ENCODE measurements around the gene KHK.
A peak's percentile ranks its signal among the peaks of the same experiment; 100 is the strongest.
"Not testable (repeated sequence)": the region's sequence is repeated elsewhere in the genome, so short reads cannot be mapped to it uniquely, and the experiment has no call there.

Gene KHK

GRCh38 chr2:27118525-27119329 lies 32.2 kb downstream of the KHK start, which contains the start of gene CGREF1:
Gene CGREF1, minus strand, starts transcription at chr2:27119128. Its CDS starts 14,762 bp downstream, at chr2:27104366.
- no peak for TF ChIP-seq CTCF (IDR thresholded peaks at IDR 0.05; ENCODE audit: low read depth, low read length)
- H3K4me3 ChIP-seq (ENCODE audit: low read depth, low read length) = peak within 1 kb of the TSS; percentile 90
- no peaks in the 10 kb centered on the region for H3K9me3 ChIP-seq
- no peaks in the 10 kb centered on the region for H3K27me3 ChIP-seq
- H3K4me1 ChIP-seq = no peaks in the 10 kb centered on the region
- peak; percentile 47 for DNase-seq
- H3K36me3 ChIP-seq = no peaks in the 10 kb centered on the region

GRCh38 chr2:27119330-27119670 lies 32.7 kb downstream of the KHK start:
- not testable (repeated sequence) for H3K4me1 ChIP-seq, H3K27me3 ChIP-seq, H3K9me3 ChIP-seq, H3K36me3 ChIP-seq, DNase-seq
- H3K4me3 ChIP-seq (ENCODE audit: low read depth, low read length) = peak overlapping the region; percentile 90

- Histone ChIP-seq H3K27me3 (no peaks in the 10 kb centered on the region), H3K4me1 (no peaks in the 10 kb centered on the region; the same call in 1 of the 2 replicates)
Observed at GRCh38 chr2:27121906-27122305, 35.3 kb downstream of the KHK start.

GRCh38 chr2:27122791-27123190 lies 36.2 kb downstream of the KHK start:
- no peaks in the 10 kb centered on the region for H3K36me3 ChIP-seq
- DNase-seq = no peak
- no peaks in the 10 kb centered on the region; the same call in 1 of the 2 replicates for H3K4me1 ChIP-seq
- H3K4me3 ChIP-seq (ENCODE audit: low read depth, low read length) = peak overlapping the region; percentile 65; the same call in 1 of the 2 replicates
- no peak for TF ChIP-seq CTCF (IDR thresholded peaks at IDR 0.05; ENCODE audit: low read depth, low read length)
- no peaks in the 10 kb centered on the region for H3K9me3 ChIP-seq
- H3K27me3 ChIP-seq = no peaks in the 10 kb centered on the region

More at GRCh38 chr2:27121906-27122305, 35.3 kb downstream of the KHK start:
- no peak for DNase-seq
- no peak for TF ChIP-seq CTCF (IDR thresholded peaks at IDR 0.05; ENCODE audit: low read depth, low read length)
- Histone ChIP-seq H3K4me3 (ENCODE audit: low read depth, low read length) (no peak overlapping the region), H3K9me3 (no peaks in the 10 kb centered on the region), H3K36me3 (no peaks in the 10 kb centered on the region)

- H3K4me1 ChIP-seq = no peaks in the 10 kb centered on the region; the same call in 1 of the 2 replicates
- H3K4me3 ChIP-seq (ENCODE audit: low read depth, low read length) = peak within 1 kb of the TSS; percentile 65
- DNase-seq = peak; percentile 77
- H3K36me3 ChIP-seq = no peaks in the 10 kb centered on the region
- no peaks in the 10 kb centered on the region for H3K9me3 ChIP-seq
- H3K27me3 ChIP-seq = no peaks in the 10 kb centered on the region
- TF ChIP-seq CTCF (IDR thresholded peaks at IDR 0.05; ENCODE audit: low read depth, low read length) = no peak
Observed at GRCh38 chr2:27123302-27124150, 37.0 kb downstream of the KHK start, which contains the start of gene ABHD1. Gene ABHD1, plus strand, starts transcription at chr2:27123815. Its CDS starts 134 bp downstream, at chr2:27123949.

- no peaks in the 10 kb centered on the region for H3K27me3 ChIP-seq
- H3K4me1 ChIP-seq = no peaks in the 10 kb centered on the region; the same call in 1 of the 2 replicates
- H3K9me3 ChIP-seq = no peaks in the 10 kb centered on the region
- H3K36me3 ChIP-seq = no peaks in the 10 kb centered on the region
- no peak overlapping the region for H3K4me3 ChIP-seq (ENCODE audit: low read depth, low read length)
- DNase-seq = no peak
- no peak for TF ChIP-seq CTCF (IDR thresholded peaks at IDR 0.05; ENCODE audit: low read depth, low read length)
Observed at GRCh38 chr2:27125104-27125503, 38.5 kb downstream of the KHK start.

Data from BE2C (cell line).